GM19468 (cell line): ENCODE measurements around the gene FCRL5.
"Not testable (repeated sequence)": the region's sequence is repeated elsewhere in the genome, so short reads cannot be mapped to it uniquely, and the experiment has no call there.

Experiments used
- ATAC-seq: cut with Tn5 transposase; IDR thresholded peaks from one replicate; pipeline ENCODE4 v1.9.1; 2021; ENCODE audit warnings: mild to moderate bottlenecking, moderate library complexity, moderate number of reproducible peaks; ENCODE audit not compliant: unreplicated experiment; ENCODE audit errors: extremely low read depth

FCRL5 gene

DNA sequence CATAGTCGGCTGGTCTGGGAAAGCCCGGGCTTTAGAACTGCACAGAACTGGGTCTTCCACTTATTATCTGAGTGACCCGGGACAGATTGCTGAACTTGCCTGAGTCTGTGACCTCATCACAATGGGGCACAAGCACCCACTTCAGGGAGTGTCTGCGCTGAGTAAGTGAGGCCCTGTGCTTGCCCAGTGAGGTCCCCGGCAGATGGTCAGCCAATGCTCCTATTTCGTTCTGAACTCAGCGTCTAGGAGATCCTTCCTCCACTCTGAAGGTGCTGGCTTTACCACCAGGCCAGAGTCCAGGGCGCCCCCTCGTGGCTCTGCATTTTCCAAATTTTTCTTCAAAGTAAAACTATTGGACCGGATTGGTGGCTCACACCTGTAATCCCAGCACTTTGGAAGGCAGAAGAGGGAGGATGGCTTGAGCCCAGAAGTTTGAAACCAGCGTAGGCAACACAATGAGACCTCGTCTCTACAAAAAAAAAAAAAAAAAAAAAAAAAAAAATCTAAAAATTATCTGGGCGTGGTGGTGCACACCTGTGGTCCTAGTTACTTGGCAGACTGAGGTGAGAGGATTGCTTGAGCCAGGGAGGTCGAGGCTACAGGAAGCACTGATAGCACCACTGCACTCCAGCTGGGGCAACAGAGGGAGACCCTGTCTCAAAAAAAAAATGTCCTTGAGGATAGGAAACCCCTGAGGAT lies 61.7 kb downstream of the FCRL5 start:
- no peak for ATAC-seq

DNA sequence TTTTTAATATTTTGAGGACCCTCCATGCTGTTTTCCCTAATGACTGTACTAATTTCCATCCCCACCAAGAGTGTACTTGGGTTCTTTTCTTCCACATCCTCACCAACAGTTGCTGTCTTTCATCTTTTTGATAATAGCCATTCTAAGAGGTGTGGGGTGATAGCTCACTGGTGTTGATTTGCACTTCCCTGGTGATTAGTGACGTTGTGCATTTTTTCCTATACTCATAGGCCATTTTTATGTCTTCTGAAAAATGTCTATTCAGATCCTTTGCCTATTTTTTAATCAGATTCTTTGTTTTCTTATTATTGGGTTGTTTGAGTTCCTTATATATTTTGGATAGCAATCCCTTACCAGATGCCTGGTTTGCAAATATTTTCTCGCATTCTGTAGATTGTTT lies 64.2 kb downstream of the FCRL5 start:
- no peak for ATAC-seq

DNA sequence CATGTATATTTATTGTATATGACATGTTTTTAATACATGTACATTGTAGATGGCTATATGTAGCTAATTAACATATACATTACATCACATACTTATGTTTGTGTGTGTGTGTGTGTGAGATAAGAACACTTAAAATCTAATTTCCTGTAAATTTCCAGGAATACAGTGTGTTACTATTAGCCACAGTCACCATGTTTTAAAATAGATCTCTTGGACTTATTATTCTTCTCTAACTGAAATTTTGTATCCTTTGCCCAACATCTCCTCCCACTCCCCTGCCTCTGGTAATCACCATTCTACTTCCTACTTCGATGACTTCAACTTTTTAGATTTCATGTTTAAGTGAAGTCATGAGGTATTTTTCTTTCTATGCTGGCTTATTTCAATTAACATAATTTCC lies 64.8 kb downstream of the FCRL5 start:
- ATAC-seq: no peak

GRCh38 chr1:157487096-157487495 lies 65.2 kb downstream of the FCRL5 start:
- ATAC-seq: no peak

DNA sequence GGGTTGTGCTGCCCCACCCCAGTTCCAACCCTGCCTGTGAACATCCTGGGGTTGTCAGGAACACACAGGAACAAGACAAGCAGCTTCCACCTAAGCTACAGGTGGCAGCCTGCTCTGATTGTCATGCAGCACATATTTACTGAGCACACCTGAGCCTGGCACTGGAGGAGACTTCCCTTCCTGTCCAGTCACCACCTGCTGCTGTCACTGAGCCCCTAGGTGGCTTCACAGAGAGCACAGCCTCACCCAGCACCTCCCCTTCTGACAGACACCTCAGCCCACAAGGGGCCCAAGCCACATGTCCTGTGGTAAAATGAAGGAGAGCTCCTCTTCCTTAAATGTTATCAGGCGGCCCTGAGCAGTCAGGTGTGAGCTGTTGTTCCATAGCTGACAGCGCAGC lies 65.9 kb downstream of the FCRL5 start:
- not testable (repeated sequence) for ATAC-seq

DNA sequence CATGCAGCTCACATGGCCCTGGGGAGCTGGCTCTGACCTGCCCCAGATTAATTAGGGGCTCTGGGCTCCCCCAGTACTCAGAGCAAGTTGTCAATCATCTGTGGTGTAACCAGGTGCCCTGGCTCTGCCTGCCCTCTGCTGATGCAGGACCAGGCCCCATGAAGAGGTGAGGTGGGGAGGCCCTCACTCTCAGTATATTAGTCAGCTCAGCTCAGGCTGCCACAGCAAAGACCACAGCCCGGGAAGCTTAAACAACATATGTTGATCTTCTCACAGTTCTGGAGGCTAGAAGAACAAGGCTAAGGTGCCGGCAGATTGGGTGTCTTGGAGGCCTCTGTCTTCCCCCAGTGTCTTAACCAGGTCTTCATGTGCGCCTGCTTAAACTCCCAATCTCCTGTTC lies 66.5 kb downstream of the FCRL5 start:
- ATAC-seq: no peak

DNA sequence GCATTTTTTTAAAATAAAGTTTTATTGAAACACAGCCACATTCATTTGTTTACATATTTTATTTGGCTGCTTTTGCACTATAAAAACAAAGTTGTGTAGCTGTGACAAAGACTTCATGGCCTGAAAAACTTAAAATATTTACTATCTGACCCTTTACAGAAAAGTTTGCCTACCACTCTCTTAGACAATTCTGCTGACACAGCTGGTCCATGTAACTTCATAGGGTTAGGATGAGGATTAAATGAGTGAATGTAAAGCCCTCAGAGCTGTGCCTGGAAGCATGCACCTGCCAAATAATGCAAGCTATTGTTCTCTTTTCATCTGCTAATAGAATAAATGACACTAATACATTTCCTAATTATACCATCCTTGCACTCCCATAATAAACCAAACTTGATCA lies 67.7 kb downstream of the FCRL5 start:
- no peak for ATAC-seq

DNA sequence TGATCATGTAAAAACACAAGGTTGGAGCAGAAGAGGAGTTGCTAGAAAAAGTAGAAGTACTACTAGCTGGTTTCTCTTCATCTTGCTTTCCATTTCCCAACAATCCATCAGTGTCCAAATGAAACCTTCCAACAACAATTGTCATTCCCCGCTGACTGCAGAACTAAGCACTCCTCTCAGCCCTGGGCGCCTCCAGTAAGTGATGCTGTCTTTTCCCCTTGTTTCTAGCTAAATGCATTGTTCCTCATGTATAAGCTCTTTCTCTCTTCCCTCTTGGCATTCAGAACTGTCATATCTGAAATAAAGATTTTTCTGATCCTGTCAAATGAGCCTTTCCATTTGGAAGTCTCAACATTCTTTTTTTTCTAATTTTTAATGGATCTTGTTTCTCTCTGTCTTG lies 68.7 kb downstream of the FCRL5 start:
- ATAC-seq: no peak

DNA sequence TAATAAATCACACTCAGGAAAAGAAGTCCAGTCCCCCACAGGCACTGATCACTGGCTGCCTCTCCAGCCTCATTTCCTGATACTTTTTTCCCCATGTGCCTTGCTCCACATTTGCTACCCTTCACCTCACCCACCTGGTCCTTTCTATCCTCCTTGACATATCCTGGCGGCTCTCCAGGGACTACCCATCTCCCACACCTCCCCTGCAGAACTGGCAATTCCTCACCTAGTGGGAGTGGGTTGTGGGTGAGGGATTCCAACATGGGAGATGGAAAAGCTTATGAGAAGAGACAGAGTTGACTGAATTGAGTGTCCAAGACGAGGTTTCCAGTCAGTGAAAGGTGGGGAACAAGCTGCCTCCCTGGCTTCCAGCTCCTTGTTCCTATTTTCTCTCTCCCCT lies 69.6 kb downstream of the FCRL5 start:
- no peak for ATAC-seq

- no peak for ATAC-seq
These were observed 70.1 kb downstream of the FCRL5 start for GRCh38 chr1:157482174-157482573.

DNA sequence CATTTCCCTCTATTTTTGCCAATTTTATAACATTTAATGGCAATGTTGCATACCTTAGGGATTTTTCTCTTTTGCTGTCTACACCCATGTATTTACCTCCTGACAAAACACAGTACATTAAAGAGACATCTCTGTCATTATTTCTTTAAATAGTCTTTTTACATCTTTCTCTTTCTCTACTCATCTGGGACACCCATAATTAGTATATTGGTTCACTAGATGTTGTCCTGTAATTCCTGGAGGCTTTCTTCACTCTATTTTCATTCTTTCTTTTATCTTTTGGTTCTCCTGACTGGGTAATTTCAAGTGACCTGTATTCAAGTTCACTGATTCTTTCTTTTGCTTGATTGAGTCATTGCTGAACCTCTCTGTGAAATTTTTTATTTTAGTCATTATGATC lies 74.3 kb downstream of the FCRL5 start:
- ATAC-seq: no peak

DNA sequence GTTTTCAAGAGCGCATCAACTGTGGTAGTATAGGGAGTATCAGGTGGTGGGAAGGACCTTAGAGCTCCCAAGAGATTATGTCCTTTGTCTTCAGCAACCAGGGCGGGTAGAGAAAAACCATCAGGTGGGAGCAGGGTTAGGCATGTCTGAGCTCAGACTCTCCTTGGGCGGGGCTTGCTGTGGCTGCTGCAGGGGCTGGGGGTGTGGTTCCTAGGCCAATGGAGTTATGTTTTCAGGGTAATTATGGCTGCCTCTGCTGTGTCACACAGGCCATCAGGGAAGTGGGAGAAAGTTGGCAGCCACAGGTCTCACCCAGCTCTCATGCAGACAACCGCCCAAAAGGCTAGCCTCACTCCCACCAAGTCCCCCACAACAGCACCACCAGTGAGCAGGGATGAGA lies 74.9 kb downstream of the FCRL5 start:
- no peak for ATAC-seq

DNA sequence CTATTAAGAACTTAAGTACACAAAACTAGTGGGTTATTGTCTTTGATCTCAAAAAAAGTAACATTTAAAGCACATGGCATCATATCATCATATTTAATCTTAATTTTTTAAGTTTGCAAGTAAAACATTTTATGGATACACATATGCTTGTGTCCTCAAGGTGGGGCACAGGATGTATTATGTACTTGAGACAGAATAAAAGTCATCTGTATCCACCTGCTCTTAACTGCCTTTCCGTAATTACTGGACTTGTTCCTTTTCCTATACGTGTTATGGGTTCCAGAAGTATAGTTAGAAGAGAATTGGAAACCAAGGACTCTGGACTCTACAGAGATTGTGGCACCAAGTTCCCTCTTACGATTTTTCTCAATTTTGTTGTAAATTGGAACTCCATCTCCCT lies 79.4 kb downstream of the FCRL5 start:
- ATAC-seq: no peak

DNA sequence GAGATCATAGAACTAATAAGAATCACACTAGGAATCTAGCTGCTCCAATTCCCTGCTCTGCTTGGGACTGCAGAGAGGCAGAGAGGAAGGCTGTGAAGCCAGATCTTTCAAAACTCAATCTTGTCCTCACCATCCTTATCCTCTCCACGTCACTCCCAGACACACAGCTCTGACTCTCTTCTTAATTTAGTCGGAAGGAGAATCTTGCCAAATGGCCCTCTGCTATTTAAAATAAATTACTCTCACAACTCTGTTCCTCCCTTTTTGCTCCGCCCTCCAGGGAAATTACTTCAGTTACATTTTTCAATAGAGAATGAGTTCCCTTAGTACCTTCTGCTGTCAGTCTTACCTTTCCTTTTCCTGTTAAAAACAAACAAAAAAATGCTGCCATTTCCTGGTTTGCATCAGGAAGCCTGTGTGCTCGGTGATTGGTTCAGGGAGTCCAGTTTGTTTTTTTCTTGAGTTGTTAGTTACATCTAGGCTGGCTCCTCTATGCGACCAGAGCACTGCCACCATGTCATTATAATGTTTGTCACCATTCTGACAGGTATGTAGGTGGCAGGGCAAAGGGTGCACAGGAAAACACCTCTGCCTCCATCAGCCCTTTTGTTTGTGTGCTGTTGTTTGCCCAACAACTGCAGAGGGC lies 80.1 kb downstream of the FCRL5 start:
- no peak for ATAC-seq

DNA sequence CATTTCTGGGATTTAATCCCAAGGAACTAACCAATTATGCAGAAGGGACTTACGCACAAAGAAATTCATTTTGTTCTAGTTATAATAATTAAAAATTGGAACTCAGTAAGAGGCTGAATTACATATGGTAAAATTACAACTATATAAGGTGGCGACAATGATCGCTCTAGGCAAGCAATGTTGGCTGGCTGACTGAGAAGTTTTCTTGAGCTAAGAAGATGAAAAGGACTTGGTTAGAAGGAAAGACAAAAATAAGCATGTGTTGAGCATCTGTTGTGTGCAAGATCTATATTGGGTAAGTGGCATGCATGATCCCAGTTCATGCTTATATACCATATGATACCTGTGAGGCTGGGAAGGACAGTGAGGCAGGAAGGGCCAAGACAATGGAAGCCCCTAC lies 80.8 kb downstream of the FCRL5 start:
- ATAC-seq: no peak

DNA sequence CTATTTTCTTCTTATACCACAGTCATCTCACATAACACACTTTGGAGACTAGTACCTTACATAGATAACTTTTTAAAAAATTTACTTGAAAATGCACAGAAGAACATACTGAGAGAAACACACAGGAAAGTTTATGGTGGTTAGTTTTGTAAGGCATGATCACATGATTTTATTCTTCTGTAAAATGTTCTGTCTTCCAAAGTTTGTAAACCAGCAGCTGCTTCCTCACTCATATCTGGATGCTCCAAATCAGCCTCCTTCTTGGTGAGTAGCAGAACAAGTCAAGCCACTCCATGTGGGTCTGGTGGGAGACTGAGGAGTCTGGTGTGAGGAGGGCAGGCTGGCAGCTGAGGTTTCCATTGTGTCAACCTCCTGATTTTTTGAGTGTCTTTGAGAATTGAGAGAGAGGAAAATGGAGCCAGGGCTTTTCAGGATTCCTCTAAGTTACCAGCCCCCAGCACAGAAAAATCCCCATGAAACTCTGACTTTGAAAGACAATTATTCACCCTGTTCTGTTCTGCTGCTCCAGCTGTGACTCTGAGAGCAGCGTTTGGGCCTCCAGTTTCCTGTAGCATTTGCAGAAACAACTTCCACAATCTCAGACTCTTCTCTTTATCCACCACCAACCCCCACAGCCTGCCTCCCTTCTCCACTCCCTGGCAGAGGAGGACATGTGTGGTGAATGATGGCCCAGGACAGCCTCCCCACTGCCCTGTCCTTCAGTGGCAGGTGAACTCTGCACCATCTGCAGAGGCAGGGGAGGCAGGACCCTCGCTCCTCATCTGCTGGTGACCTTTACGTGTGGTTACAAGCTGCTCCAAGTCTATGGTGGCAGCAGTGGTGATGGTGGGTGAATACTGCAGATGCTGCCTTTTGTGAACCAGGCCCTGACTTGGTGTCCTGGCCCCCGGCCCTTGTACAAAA lies 82.3 kb downstream of the FCRL5 start:
- no peak for ATAC-seq

DNA sequence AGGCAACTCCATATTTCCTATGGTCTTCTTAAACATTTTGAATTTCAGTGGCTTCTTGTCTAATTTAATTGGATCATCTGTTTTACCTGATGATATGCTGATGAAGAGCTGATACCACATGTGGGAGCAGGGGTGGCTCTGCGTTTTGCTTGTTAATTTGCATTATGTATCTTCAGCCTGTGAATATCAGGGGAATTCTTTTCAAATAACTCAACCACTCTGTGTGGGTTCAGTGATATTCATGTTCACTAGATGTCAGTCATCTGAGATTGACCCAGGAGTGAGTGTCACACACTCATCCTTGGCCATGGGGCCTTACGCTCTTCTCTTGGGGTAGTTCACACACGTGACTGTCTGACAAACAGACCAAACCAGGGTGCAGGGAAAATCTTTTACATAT lies 83.0 kb downstream of the FCRL5 start:
- ATAC-seq: no peak

DNA sequence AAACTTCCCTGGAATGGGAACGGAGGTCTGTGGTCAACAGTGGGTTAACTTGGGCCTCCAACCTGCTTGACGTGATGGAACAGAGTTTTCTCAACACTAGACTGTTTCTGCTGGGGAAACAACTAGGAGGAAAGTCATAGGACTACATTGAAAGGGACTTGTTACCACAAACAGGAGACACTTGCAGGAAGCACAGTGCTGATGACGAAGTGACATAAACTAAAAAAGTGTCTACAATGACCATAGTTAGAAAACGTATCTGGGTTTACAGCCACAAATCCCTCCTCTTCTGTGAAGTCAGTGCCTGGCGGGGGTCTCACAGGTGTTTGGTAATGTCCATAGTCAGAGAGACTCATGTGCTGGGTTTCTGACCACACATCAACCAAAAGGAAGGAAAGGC lies 86.3 kb downstream of the FCRL5 start:
- no peak for ATAC-seq
